ENCODE results near the gene MROH7.

DNA sequence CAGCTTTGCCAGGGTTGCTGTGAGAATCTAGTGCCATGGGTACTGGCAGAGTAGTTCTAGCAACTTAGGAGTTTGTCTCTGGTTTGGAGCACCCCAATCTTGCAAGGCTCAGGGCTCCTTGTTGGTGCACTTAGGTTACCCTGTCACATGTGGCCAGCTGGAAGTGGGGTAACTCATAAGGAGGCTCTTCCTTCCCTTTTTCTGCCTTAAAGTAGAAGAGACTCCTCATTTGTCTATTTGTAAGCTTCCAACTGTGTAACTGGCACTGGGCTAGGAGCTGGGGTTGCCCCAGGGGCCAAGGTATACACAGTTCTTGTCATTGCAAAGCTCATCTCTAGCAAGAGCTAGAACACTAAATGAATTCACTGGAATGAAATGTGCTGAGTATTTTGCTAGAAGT, 10.6 kb downstream of the MROH7 start:
- TF ChIP-seq, protein P1, sequence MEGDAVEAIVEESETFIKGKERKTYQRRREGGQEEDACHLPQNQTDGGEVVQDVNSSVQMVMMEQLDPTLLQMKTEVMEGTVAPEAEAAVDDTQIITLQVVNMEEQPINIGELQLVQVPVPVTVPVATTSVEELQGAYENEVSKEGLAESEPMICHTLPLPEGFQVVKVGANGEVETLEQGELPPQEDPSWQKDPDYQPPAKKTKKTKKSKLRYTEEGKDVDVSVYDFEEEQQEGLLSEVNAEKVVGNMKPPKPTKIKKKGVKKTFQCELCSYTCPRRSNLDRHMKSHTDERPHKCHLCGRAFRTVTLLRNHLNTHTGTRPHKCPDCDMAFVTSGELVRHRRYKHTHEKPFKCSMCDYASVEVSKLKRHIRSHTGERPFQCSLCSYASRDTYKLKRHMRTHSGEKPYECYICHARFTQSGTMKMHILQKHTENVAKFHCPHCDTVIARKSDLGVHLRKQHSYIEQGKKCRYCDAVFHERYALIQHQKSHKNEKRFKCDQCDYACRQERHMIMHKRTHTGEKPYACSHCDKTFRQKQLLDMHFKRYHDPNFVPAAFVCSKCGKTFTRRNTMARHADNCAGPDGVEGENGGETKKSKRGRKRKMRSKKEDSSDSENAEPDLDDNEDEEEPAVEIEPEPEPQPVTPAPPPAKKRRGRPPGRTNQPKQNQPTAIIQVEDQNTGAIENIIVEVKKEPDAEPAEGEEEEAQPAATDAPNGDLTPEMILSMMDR (IDR thresholded peaks at IDR 0.05; ENCODE audit: poor library complexity, severe bottlenecking) = no peak
- TF ChIP-seq RAD21 (conservative IDR thresholded peaks at IDR 0.05) (no peak), EZH2 (IDR thresholded peaks at IDR 0.05; ENCODE audit: borderline replicate concordance, insufficient read depth, low read length, poor library complexity, severe bottlenecking) (no peak), EP300 (conservative IDR thresholded peaks at IDR 0.05; ENCODE audit: poor library complexity, severe bottlenecking) (no peak), POLR2AphosphoS5 (IDR thresholded peaks at IDR 0.05) (no peak), MXI1 (conservative IDR thresholded peaks at IDR 0.05; ENCODE audit: poor library complexity, severe bottlenecking) (no peak)
- TF ChIP-seq, protein P2, sequence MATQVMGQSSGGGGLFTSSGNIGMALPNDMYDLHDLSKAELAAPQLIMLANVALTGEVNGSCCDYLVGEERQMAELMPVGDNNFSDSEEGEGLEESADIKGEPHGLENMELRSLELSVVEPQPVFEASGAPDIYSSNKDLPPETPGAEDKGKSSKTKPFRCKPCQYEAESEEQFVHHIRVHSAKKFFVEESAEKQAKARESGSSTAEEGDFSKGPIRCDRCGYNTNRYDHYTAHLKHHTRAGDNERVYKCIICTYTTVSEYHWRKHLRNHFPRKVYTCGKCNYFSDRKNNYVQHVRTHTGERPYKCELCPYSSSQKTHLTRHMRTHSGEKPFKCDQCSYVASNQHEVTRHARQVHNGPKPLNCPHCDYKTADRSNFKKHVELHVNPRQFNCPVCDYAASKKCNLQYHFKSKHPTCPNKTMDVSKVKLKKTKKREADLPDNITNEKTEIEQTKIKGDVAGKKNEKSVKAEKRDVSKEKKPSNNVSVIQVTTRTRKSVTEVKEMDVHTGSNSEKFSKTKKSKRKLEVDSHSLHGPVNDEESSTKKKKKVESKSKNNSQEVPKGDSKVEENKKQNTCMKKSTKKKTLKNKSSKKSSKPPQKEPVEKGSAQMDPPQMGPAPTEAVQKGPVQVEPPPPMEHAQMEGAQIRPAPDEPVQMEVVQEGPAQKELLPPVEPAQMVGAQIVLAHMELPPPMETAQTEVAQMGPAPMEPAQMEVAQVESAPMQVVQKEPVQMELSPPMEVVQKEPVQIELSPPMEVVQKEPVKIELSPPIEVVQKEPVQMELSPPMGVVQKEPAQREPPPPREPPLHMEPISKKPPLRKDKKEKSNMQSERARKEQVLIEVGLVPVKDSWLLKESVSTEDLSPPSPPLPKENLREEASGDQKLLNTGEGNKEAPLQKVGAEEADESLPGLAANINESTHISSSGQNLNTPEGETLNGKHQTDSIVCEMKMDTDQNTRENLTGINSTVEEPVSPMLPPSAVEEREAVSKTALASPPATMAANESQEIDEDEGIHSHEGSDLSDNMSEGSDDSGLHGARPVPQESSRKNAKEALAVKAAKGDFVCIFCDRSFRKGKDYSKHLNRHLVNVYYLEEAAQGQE (IDR thresholded peaks at IDR 0.05; ENCODE audit: borderline replicate concordance) = no peak

All from neural cell (in vitro differentiated cells).